SHP77 (cell line): ENCODE results near the gene GZMA.

Source experiments
- DNase-seq, 2 experiments: peaks; one replicate each; lab custom pipeline; 2025; lab: John Stamatoyannopoulos, UW

Gene GZMA

GRCh38 chr5:55110217-55110616 is 7.8 kb downstream of the GZMA start:
- no peak for DNase-seq

GRCh38 chr5:55113327-55113726 is 10.9 kb downstream of the GZMA start:
- DNase-seq, result no peak

- no peak for DNase-seq
Observed at GRCh38 chr5:55114061-55114460, 11.6 kb downstream of the GZMA start.

GRCh38 chr5:55123365-55123764 is 20.9 kb downstream of the GZMA start:
- no peak for DNase-seq

GRCh38 chr5:55134053-55134722 is 31.7 kb downstream of the GZMA start:
- no peak for DNase-seq

GRCh38 chr5:55136521-55136920 is 34.1 kb downstream of the GZMA start:
- DNase-seq, result no peak

GRCh38 chr5:55140908-55141665 is 38.6 kb downstream of the GZMA start:
- DNase-seq, result peak in 1 of 2 experiments; percentile 12

- no peak for DNase-seq
Observed at GRCh38 chr5:55141945-55142690, 39.7 kb downstream of the GZMA start.

- DNase-seq, result no peak
Observed at GRCh38 chr5:55143624-55144023, 41.2 kb downstream of the GZMA start.

- DNase-seq, result no peak
Observed at GRCh38 chr5:55146080-55146479, 43.6 kb downstream of the GZMA start.

GRCh38 chr5:55146543-55147151 is 44.2 kb downstream of the GZMA start:
- peak; percentile 70 to 80 for DNase-seq

- DNase-seq, result no peak
Observed at GRCh38 chr5:55149308-55149795, 46.9 kb downstream of the GZMA start.

GRCh38 chr5:55151923-55152842 is 49.7 kb downstream of the GZMA start:
- no peak for DNase-seq

- no peak for DNase-seq
Observed at GRCh38 chr5:55154873-55155272, 52.4 kb downstream of the GZMA start.
